Stimulated activated CD8-positive, alpha-beta memory T cell treated with anti-CD3 and anti-CD28 coated beads, Interleukin-4, amount 100 ng/mL, for 1 hour (primary cell): ENCODE measurements around the gene PRC1.

Experiments used
- DNase-seq, 2 donors: peaks; one replicate each; pipeline ENCODE4 v3.0.0-alpha.2; 2020; ENCODE audit warnings: low read depth in 2 of 2, low spot score in 1 of 2

The PRC1 gene

DNA sequence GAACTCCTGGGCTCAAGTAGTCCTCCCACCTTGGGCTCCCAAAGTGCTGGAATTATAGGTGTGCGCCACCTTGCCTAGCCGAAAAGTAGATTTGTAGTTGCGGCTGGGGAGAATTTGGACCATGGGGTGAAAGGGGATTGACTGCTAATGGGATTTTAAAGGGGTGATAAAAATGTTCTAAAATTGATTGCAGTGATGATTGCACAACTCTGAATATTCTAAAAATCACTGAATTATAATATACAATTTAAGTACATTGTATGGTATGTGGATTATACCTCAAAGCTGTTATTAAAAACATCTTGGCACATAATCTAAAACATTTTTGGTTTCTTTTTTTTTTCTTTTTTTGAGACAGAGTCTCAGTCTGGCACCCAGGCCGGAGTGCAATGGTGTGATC is 3.9 kb downstream of the PRC1 start:
- DNase-seq: no peak

DNA sequence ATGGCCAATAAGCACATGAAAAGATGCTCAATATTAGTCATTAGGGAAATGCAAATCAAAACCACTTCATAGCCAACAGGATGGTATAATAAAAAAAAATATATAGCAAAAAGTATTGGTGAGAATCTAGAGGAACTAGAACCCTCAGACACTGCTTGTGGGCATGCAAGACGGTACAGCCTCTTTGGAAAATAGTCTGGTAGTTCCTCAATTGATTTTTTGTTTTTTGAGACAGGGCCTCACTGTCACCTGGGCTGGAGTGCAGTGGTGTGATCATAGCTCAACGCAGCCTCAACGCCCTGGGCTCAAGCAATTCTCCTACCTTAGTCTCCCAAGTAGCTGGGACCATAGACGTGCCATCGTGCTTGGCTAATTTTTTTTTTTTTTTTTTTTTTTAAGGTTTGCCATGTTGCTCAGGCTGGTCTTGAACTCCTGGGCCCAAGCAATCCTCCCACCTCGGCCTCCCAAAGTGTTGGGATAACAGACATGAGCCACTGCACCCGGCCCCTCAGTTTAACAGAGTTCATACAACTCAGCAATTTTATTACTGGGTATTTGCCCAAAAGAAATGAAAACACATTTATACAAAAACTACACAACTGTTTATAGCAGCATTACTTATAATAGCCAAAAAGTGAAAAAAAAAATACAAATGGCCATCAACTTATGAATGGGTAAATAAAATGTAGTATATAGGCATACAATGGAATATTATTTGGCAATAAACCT is 5.1 kb downstream of the PRC1 start:
- no peak for DNase-seq

DNA sequence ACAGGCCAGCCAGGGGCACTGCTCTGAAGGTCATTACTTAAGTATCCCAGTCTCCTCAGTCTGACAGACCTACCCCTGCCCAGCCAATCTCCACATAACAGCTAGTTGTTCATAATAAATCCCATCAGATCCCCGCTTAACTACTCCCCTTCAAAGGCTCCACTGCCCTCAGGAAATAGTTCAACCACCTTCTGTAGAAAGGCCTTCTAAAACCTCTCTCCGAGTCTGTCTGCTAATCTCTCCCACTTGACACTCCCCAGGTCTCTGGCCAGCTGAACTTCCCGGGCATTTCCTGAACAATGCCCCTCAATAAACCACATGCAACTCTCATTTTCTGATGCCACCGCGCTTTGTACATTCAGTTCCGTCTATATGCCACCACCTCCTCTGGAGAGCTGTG is 6.0 kb downstream of the PRC1 start:
- DNase-seq: no peak

- DNase-seq: no peak
Measured at GRCh38 chr15:90987561-90988141, 6.7 kb downstream of the PRC1 start.

- no peak for DNase-seq
Measured at GRCh38 chr15:90986790-90987507, 7.4 kb downstream of the PRC1 start.

- no peak for DNase-seq
Measured at GRCh38 chr15:90982135-90982534, 12.2 kb downstream of the PRC1 start.

DNA sequence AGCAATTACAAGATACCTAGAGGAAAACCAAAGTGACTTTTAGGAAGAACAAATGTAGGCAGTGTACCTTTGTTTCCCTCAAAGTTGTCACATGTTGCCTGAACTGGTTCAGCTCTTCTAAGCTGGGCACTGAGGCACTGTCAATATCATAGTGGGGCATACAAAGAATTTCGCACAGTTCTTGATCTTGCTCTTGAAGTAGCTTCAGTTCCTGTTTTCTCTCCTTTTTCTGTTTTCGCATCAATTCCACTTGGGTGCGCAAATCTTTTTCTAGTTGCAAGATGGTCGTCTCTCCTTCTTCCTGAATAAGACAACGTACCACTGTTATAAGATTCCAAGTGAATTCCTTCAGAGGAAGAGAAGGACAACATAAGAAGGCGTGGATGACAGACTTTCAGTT is 12.7 kb downstream of the PRC1 start:
- DNase-seq: no peak

- no peak for DNase-seq
Measured at GRCh38 chr15:90979582-90979981, 14.8 kb downstream of the PRC1 start.

- DNase-seq: no peak
Measured at GRCh38 chr15:90974216-90974615, 20.1 kb downstream of the PRC1 start.

DNA sequence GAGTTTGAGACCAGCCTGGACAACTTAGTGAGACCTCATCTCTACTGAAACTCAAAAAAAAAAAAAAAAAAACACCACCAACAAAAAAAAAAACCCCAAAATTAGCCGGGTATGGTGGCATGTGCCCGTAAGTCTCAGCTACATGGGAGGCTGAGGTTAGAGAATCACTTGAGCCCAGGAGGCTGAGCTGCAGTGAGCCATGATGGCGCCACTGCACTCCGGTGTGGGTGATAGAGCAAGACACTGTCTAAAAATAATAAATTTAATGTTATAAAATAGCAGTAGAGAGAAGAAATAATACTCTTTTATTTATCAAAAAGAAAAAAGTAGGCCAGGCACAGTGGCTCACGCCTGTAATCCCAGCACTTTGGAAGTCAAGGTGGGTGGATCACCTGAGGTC is 22.2 kb downstream of the PRC1 start:
- DNase-seq: no peak

DNA sequence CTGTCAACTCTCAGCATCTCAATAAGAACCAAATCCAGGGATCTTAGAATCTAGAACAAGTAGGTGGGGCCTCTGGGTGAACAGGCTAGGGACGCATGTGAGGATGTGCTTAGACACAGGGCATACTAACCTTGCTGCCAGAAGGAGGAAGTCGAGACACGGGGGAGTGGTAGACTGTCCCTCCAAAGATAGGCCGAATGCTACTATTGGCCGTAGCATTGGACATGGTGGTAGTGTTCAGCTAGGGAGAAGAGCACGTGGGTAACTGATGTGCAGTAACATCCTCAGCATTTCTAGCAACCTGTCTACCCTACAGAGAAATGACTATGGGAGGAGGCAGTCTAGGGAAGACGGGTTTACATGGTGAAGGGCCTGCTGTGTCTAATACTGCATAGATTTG is 24.1 kb downstream of the PRC1 start:
- no peak for DNase-seq

DNA sequence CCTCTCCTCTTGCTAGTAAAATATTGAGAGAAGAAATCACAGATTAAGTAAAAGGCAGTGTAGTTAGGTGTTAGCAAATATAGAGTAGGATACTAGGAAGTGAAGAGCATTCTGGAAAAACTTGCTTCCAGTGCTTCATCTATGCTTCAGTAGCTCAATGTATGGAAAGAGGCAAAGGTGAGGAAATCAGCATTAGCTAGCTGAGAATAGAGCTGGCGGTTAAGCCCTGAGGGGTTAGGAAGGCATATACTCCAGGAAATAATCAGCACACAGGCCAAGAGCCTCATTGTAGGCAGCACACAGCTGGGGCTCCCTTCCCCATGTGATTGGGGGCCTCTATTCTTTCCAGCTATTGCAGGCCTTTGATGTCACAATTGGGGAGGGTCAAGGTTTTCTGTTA is 25.9 kb downstream of the PRC1 start:
- DNase-seq: no peak

DNA sequence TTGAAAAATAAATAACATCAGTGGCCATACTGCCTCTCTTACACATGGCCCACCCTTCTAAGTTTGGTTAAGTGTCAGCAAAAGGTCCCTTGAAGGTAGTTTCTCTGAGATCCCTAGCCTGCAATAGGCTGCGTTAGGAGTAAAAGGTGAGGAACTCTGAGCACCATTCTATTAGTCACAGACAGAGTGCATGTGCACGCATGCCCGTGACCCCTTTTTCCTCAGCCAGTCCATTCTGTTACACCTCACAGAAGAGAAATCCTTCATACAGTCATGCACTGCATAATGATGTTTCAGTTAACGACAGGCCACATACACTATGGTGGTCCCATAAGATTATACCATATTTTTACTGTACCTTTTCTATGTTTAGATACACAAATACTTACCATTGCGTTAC is 27.1 kb downstream of the PRC1 start:
- no peak for DNase-seq

DNA sequence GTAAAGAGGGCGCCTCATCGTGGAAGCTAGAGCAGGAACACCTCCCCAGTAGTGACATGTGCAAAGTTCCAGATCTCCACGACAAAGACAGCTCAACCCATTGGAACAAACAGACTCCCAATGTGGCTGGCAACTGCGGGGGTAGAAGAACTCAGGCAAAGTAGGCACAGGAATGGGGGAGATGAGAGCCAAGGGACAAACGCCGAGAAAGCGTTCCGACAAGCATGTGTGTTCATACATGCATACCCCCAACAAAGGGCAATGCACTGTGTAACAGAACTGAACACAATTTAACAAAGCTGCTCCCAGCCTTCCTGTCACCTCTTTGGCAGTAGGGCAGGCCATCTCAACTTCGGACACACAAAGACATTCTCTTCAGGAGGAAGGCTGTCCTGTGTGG is 28.1 kb downstream of the PRC1 start:
- no peak for DNase-seq

GRCh38 chr15:90962021-90962420 is 32.3 kb downstream of the PRC1 start:
- DNase-seq: no peak

DNA sequence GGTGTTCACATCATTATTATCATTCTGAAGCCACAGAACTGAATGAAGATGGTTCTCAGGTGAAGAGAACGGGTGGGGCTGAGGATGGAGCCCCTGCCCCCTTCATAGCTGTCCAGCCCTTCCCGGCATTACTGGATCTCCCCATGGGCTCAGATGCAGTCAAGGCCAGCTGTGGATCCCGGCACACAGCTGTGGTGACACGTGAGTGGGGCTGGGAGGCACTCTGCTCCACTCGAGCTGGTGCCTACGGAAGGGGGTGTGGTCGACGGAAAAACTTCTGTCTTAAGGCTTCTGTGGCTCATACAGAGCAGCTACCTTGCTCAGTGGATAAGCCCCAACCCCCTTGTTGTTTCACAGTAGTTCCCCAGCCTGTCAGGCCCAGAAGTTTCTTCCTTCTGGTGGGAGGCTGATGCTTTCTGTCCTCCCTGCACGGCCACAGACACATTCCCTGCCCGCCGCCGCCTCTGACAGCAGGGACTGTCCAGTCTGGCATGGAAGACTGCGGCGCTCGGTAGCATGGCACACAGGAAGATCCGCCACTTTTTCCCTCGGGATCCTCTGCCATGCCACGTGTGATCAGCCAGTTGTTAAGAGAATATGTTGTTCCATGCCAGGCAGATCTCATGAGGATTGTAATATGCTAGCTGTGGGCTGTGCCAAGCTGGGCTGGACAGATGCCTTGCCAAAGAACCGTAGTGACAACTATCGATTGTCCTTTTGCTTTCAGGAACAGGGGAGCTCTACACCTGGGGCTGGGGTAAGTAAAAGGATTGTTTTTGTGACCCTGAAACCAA is 33.8 kb downstream of the PRC1 start:
- DNase-seq: no peak

DNA sequence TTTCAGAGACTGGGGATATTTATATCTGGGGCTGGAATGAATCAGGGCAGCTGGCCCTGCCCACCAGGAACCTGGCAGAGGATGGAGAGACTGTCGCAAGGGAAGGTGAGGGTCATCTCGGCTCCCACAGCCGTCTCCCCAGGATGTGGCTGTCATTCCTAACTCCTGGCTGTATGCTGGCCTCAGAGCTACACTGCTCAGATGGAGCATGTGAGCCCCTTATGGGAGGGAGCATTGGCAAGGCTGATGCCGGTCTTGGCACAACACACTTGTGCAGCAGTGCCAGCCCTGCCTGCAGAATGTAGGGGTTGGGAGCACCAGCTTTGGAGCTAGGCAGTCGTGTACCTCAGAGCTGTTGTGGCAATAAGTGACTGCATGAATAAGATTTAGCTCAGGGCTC is 34.4 kb downstream of the PRC1 start:
- no peak for DNase-seq

- no peak for DNase-seq
Measured at GRCh38 chr15:90959028-90959595, 35.2 kb downstream of the PRC1 start.

GRCh38 chr15:90957791-90958190 is 36.5 kb downstream of the PRC1 start:
- no peak for DNase-seq

DNA sequence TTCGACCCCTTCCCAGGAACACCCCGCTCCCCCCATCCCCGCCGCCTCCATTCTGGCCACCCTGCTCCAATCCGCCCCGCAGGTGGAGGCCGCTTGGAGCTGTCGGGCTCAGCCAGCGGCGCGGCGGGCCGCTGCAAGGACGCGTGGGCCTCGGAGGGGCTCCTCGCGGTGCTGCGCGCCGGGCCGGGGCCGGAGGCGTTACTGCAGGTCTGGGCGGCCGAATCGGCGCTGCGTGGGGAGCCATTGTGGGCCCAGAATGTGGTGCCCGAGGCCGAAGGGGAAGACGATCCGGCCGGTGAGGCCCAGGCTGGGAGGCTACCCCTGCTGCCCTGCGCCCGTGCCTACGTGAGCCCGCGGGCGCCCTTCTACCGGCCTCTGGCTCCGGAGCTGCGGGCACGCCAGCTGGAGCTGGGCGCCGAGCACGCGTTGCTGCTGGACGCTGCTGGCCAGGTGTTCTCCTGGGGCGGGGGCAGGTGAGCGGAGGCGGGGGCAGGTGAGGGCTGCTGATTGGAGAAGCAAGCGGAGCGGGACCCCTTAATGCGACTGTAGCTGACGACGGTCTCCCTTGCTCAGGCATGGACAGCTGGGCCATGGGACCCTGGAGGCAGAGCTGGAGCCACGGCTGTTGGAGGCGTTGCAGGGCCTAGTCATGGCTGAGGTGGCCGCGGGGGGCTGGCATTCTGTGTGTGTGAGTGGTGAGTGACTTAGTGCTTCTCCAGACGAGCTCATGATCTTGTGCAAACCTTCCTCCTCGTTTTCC is 37.1 kb downstream of the PRC1 start:
- no peak for DNase-seq
